Activated naive CD8-positive, alpha-beta T cell treated with anti-CD3 and anti-CD28 coated beads, Interleukin-2, amount 10 ng/mL, durations not matched to agents 7 days and 5 days (primary cell): Measurements from ENCODE around the gene LY86. TPM values are rescaled to one million over a fixed set of nuclear protein-coding genes. Genes with fewer than 3 reads are reported as not detected.
"Not testable (repeated sequence)": the region's sequence is repeated elsewhere in the genome, so short reads cannot be mapped to it uniquely, and the experiment has no call there.

Source experiments
- ATAC-seq: fragments of 150-1000 bp; cut with Tn5 transposase; one replicate; pipeline ENCODE4 v1.10.0; 2021; ENCODE audit warnings: low read depth, moderate library complexity
- POLR2A ChIA-PET: fragments of 350-600 bp; sonication (Branson Sonifier 250); formaldehyde crosslinking; loops from one replicate; lab custom pipeline; 2021; ENCODE audit warnings: antibody characterized with exemption; lab: Charles Lee
- DNase-seq: peaks from one replicate; pipeline ENCODE4 v3.0.0; 2021
- H3K27ac Mint-ChIP-seq: one replicate; pipeline ENCODE4 v1.8.0; 2022; ENCODE audit warnings: mild to moderate bottlenecking, mixed read lengths
- H3K27me3 Mint-ChIP-seq: one replicate; pipeline ENCODE4 v1.8.0; 2022; ENCODE audit warnings: mild to moderate bottlenecking, moderate library complexity, mixed read lengths
- H3K36me3 Mint-ChIP-seq: one replicate; pipeline ENCODE4 v1.8.0; 2021; ENCODE audit warnings: mild to moderate bottlenecking, mixed read lengths
- H3K4me1 Mint-ChIP-seq: one replicate; pipeline ENCODE4 v1.8.0; 2021; ENCODE audit warnings: mixed read lengths
- H3K4me3 Mint-ChIP-seq: one replicate; pipeline ENCODE4 v1.8.0; 2022; ENCODE audit warnings: mild to moderate bottlenecking, moderate library complexity, mixed read lengths
- H3K9me3 Mint-ChIP-seq: one replicate; pipeline ENCODE4 v1.8.0; 2021; ENCODE audit warnings: mixed read lengths
- total RNA-seq, 2 experiments: library from RNA; stranded (reverse); gene quantifications; one replicate each; pipeline ENCODE4 v1.2.3, GENCODE V29; 2021

Gene LY86
- total RNA-seq, 2 experiments from 2014 or later = 5.5 to 5.7 TPM

DNA sequence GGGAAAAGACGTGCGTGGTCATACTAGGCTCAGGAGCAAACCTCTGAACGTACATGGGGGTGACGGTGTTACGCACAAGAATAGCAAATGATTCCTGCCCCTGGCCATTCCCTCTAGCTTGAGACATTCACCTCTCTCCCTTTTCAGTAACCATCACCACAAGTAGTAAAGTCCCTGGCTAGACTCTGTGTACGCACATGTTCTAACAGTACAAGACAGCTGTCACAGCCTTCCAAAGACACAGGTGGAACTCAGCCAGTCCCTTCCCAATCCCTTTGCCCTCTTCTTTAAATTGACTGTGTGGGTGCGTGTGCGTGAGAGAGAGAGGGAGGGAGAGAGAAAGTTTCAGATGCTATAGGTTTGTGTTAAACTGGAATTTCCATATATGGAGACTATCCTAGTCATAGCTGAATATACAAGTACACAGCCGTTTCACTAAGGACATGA, 67.3 kb downstream of the LY86 start:
- Mint-ChIP-seq H3K4me1 (peaks cover 88% of the 10 kb centered on the region), H3K27me3 (no peaks in the 10 kb centered on the region), H3K36me3 (peaks cover 29% of the 10 kb centered on the region), H3K9me3 (peaks cover under 1% of the 10 kb centered on the region), H3K4me3 (peak overlapping the region; percentile 46), H3K27ac (peak overlapping the region; percentile 98)
- no peak for DNase-seq
- ATAC-seq = no peak
- POLR2A ChIA-PET = interaction anchor here (1.1 to 9.2 kb wide), 5 partner anchors 10 to 68 kb away, joined by 3 to 212 read pairs (median 9); partner anchors contain the start of gene LY86

DNA sequence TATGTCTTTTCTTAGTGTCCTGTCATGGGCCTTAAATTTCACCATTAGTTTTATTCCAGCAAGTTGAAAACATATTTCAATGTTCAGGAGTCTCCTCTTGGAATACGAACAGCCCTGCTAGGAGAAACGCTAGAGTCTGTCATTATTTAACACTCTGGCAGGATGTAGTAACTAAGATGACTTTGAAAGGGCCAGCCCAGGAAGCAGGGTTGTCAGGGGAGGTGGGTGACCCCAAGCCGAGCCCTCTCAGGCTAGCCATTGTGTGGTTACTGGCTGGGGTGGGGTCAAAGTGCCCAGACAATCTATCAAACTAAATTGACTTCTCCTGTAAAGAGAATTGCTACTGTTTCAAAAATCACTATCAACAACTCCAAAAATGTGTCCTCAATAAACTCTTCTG, 67.8 kb downstream of the LY86 start:
- Mint-ChIP-seq H3K27ac (peak overlapping the region; percentile 98), H3K4me1 (peaks cover 87% of the 10 kb centered on the region), H3K9me3 (no peaks in the 10 kb centered on the region), H3K36me3 (peaks cover 28% of the 10 kb centered on the region), H3K27me3 (no peaks in the 10 kb centered on the region), H3K4me3 (peak overlapping the region; percentile 39)
- ATAC-seq = no peak
- no peak for DNase-seq
- POLR2A ChIA-PET = interaction anchor here (1.1 to 9.2 kb wide), 5 partner anchors 10 to 69 kb away, joined by 3 to 212 read pairs (median 9); partner anchors contain the start of gene LY86

DNA sequence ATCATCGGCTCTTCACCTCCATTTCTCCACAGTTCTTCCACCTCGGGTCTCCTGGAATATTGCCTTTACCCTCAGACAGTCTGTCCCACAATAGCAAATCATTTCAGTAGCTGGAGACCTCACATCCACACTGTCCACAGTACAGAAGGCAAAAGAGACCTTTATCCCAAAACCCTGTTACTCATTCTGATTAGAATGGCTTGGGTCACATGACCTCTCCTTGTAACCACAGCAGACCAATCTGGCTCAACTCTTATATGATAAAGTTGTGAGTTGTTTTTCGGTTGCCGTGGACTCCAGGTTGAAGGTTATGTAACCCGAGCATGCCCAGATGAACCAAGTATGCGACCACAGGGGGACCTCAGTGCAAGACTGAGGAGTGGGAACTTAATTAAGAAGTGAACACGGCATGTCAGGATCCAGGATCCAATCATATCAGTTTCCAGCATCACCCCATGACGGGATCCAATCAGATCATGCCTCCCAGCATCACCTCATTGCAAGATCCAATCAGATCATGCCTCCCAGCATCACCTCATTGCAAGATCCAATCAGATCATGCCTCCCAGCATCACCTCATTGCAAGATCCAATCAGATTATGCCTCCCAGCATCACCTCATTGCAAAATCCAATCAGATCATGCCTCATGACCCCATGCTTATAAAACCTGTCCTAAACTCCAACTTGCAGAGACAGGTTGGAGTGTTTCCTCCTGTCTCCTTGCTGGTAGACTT, 68.7 kb downstream of the LY86 start:
- peak overlapping the region; percentile 98 for H3K27ac Mint-ChIP-seq
- peaks cover 26% of the 10 kb centered on the region for H3K36me3 Mint-ChIP-seq
- ATAC-seq (no peak), DNase-seq (no peak)
- peaks cover 89% of the 10 kb centered on the region for H3K4me1 Mint-ChIP-seq
- H3K9me3 Mint-ChIP-seq = no peaks in the 10 kb centered on the region
- H3K4me3 Mint-ChIP-seq = peak overlapping the region; percentile 21
- POLR2A ChIA-PET = interaction anchor here (1.1 to 9.2 kb wide), 5 partner anchors 11 to 70 kb away, joined by 3 to 212 read pairs (median 11); partner anchors contain the start of gene LY86
- H3K27me3 Mint-ChIP-seq = no peaks in the 10 kb centered on the region

DNA sequence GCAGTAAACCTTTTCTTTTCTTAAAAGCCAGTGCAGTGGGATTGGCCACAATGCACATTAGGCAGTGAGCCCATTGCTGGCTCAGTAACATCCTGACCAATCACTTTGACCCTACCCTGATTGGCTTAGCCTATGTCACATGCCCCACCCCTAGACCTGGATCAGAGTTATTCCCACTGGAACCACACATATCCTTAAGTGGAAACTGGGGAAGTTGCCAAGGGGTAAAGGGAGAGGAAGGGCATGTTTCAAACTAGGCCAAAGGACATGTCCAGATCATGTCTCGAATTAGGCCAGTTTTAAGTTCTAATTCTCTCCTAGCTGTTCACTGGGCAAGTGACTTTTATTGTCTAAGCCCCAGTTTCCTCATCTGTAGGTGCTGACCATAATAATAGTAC, 69.3 kb downstream of the LY86 start:
- Mint-ChIP-seq H3K36me3 (peaks cover 21% of the 10 kb centered on the region), H3K9me3 (no peaks in the 10 kb centered on the region), H3K4me1 (peaks cover 87% of the 10 kb centered on the region), H3K27ac (peak overlapping the region; percentile 98), H3K27me3 (no peaks in the 10 kb centered on the region), H3K4me3 (no peak overlapping the region)
- DNase-seq = no peak
- POLR2A ChIA-PET = interaction anchor here (2.6 to 9.2 kb wide), 3 partner anchors 46 to 71 kb away, joined by 14 to 212 read pairs (median 17); no protein-coding TSS in a partner anchor
- ATAC-seq = no peak

DNA sequence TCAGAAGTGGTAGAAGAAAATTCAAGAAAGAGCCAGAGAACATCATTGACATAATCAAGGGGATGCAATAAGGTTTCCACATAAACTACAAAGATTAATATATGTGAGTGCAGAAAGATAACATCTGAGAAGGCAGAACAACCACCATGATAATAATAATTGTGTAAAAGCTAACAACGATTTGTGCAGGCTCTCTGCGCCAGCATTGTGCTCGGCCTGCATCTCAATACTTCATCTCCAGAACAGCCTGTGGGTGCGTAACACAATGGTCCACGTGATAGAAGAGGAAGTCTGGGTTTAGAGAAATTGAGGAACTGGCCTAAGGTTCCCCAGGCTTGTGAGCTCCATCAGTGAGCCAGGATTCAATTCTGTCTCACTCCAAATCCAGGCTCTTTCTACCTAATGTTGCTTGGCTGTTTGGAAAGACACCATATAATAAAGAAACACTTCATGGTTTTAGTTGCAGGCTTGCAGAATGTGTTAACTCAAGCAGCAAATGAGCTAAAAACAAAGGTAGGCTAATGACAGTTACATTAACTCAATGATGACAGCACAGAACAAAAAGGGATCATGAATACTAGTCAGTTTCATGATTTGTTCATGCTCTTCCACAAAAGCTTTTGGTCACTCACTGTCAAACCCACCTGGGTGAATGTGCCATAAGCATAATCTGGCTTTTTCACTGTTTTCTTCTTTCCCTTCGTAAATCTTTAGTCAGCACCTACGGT, 71.2 kb downstream of the LY86 start:
- Mint-ChIP-seq H3K9me3 (no peaks in the 10 kb centered on the region), H3K27ac (peak overlapping the region; percentile 98), H3K27me3 (no peaks in the 10 kb centered on the region), H3K36me3 (peaks cover 13% of the 10 kb centered on the region), H3K4me3 (peak overlapping the region; percentile 72), H3K4me1 (peaks cover 73% of the 10 kb centered on the region)
- DNase-seq = no peak
- POLR2A ChIA-PET = interaction anchor here (0.9 to 9.2 kb wide), 8 partner anchors 9 to 651 kb away, joined by 3 to 212 read pairs (median 12); partner anchors contain the start of gene LY86
- peak; percentile 12 for ATAC-seq

DNA sequence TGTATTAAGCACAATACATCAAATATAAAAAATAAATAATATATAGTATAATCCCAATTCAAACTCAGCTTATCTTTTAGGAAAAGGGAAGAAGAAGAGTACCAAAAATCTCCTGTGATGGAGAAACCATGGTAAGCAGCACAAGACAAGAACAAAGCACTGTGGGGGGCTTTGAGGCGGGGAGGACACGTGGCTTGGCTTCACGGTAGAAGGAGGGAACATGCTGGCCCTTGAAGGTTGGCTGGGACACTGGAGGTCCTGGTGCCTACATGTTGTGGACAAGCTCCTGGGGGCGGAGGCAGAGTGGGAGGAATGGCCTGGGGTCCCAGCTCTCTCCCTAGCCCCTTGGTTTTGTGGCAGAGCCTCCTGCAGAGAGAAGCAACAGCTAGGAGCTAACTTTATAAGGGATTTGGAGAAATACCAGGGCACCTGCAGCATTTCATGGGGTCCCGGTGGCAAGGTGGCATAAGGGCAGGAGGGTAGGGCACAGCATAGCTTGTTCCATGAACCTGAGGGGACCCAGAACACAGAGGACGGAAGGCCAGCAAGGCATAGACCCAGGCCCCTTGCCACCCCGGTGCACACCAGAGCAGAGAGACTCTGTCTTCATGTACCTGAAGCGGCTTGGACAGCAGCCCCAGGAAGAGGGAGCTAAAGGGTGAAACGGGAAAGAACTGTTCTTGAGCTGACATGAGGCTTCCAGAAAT, 72.0 kb downstream of the LY86 start:
- no peak overlapping the region for H3K4me3 Mint-ChIP-seq
- DNase-seq (no peak), ATAC-seq (no peak)
- H3K4me1 Mint-ChIP-seq = peaks cover 65% of the 10 kb centered on the region
- no peaks in the 10 kb centered on the region for H3K9me3 Mint-ChIP-seq
- H3K27ac Mint-ChIP-seq = peak overlapping the region; percentile 98
- no peaks in the 10 kb centered on the region for H3K27me3 Mint-ChIP-seq
- POLR2A ChIA-PET = interaction anchor here (2.0 to 9.2 kb wide), 5 partner anchors 8 to 73 kb away, joined by 9 to 212 read pairs (median 17); partner anchors contain the start of gene LY86
- peaks cover 13% of the 10 kb centered on the region for H3K36me3 Mint-ChIP-seq

DNA sequence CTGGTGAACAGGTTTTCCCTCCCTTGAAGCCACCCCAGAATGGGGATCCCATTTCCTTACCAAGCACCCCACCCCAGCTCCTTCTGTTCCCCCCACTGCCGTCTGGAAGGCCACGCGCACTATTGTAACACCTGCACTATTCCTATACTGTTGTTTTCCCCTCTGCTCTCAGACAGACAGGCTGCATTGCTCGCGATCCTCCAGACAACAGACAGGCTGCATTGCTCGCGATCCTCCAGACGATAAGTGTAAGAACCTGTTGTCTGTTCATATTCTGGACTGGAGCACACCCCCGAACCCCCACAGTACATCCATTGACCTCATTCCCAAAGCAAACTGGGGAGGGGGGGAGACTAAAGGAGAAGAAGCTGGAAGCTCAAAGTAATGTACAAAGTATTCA, 72.7 kb downstream of the LY86 start:
- ATAC-seq = no peak
- Mint-ChIP-seq H3K27ac (peak overlapping the region; percentile 98), H3K4me1 (peaks cover 59% of the 10 kb centered on the region), H3K36me3 (peaks cover 13% of the 10 kb centered on the region), H3K4me3 (peak overlapping the region; percentile 3), H3K9me3 (no peaks in the 10 kb centered on the region), H3K27me3 (no peaks in the 10 kb centered on the region)
- DNase-seq = no peak
- POLR2A ChIA-PET = interaction anchor here (2.4 to 9.2 kb wide), 2 partner anchors 49 to 72 kb away, joined by 24 to 212 read pairs; partner anchors contain the start of gene LY86

DNA sequence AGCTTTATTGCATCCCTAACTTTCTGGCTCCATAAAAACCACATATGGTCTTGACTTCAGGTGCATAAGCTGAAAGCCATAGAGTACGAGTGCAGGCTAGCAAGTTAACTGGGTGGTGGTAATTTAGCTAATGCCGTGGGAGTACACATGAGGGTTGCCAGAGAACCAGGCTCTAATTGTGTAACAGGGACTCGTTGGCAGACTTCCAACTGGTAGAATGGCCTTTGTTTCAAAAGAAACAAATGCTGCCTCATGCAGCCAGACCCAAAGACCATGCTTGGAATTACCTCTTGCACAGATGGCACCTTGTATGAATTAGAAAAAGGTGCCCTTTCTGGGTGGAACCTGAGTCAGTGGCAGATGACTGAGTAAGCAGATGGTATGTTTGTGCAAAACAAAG, 73.2 kb downstream of the LY86 start:
- Mint-ChIP-seq H3K36me3 (peaks cover 13% of the 10 kb centered on the region), H3K27ac (peak overlapping the region; percentile 98), H3K4me3 (no peak overlapping the region), H3K27me3 (no peaks in the 10 kb centered on the region), H3K9me3 (no peaks in the 10 kb centered on the region), H3K4me1 (peaks cover 55% of the 10 kb centered on the region)
- POLR2A ChIA-PET = interaction anchor here (9.2 kb wide), 1 partner anchor 50 kb away, joined by 212 read pairs; no protein-coding TSS in a partner anchor
- ATAC-seq = no peak
- no peak for DNase-seq

DNA sequence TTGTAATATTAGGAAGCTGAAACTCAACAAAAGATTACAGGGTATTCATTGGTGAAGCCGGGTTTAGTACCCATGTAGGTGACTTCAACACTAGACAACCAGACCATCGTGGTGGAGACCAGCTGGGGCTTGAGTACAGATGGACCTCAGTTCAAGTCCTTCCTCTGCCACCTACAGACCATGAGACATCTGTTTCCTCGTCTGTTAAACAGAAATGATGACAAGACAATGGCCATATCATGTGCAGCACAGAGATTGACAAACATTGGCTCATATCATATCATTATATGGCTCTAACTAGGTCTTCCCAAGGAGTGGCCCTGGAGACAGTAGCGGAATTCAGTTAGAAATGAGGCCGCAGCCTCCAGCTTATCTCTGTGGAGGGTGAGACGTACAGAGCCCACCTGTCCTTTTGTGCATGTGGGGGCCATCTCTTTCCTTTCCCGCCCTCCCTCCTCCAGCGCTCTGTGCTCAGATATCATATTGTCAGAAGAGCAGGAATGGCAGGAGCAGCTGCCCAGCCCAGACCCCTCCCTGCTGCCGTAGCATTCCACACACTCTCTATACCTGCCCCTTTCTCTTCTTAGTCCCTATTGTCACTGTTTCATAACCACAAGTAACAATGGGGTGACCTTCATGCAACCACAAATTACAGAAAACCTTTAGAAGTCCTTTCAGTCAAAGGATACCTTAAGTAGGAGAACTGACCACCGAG, 75.1 kb downstream of the LY86 start:
- ATAC-seq (no peak), DNase-seq (no peak)
- Mint-ChIP-seq H3K4me1 (peaks cover 40% of the 10 kb centered on the region), H3K27ac (no peak overlapping the region), H3K27me3 (no peaks in the 10 kb centered on the region), H3K9me3 (no peaks in the 10 kb centered on the region), H3K36me3 (peaks cover 5% of the 10 kb centered on the region), H3K4me3 (no peak overlapping the region)
- POLR2A ChIA-PET = no interaction called here

DNA sequence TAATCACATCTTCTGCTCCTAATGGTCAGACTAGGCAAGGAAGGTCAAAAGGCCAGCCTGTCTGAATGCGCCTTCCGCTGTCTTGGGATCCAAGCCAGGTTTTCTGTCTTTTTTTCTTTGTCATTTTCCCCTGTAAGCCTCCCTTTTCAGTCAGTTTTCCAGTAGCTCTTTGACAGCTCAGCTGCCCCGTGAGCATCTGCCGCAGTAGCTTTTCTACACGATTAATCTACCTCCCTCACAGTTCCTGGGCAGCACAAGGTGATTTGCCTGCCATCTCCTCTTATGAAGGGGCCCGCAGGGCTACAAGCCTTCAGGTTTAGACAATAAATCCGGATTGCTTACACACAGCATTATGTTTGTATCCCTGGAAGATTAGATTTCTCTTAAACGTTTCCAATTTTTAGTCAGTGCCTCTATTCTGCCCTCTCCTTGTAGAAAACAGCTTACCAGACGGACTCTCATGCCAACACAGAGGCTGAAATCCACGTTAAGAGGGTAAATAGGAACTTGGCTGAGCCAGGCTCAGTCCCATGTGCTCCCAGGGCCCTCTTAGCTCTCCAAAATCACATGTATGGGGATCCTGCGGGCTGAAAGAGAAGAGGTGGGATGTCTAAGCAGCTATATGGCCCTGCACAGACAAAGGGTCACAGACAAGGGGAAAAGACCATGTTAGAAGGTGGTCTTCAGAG, 77.2 kb downstream of the LY86 start:
- POLR2A ChIA-PET = no interaction called here
- DNase-seq = no peak
- H3K4me1 Mint-ChIP-seq = peaks cover 41% of the 10 kb centered on the region
- ATAC-seq = no peak
- H3K36me3 Mint-ChIP-seq = peaks cover 18% of the 10 kb centered on the region
- peaks cover 4% of the 10 kb centered on the region for H3K9me3 Mint-ChIP-seq
- H3K27me3 Mint-ChIP-seq = no peaks in the 10 kb centered on the region
- H3K4me3 Mint-ChIP-seq = no peak overlapping the region
- H3K27ac Mint-ChIP-seq = no peak overlapping the region

DNA sequence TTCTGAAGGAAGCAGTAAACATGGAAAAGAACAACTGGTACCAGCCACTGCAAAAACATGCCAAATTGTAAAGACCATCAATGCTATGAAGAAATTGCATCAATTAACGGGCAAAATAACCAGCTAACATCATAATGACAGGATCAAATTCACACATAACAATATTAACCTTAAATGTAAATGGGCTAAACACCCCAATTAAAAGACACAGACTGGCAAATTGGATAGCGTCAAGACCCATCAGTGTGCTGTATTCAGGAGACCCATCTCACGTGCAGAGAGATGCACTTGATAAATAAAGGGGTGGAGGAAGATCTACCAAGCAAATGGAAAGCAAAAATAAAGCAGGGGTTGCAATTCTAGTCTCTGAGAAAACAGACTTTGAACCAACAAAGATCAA, 81.6 kb downstream of the LY86 start:
- DNase-seq, POLR2A ChIA-PET, H3K27me3 Mint-ChIP-seq, H3K9me3 Mint-ChIP-seq, ATAC-seq, H3K27ac Mint-ChIP-seq, H3K4me3 Mint-ChIP-seq: not testable (repeated sequence)
- Mint-ChIP-seq H3K4me1 (peaks cover 24% of the 10 kb centered on the region), H3K36me3 (peaks cover 27% of the 10 kb centered on the region)

DNA sequence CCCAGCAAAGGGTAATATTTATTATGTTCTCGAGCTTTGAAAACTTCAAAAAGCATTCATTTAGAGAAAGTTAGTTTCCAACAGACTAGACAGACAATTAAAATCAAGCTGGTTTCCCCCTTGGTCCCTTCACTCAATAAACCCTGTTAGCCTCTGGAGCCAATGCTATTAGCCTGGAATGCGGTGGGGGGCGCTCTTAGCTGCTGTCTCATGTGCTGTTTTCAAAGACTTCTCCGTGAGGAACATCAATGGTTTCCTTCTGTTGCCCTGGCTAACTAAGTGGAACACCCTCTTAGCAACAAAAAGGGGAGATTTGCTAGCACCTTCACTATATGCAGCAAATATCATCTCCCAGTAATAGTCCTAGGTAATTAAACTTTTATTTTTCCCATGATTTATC, 86.4 kb downstream of the LY86 start:
- no peak for DNase-seq
- peaks cover 7% of the 10 kb centered on the region for H3K9me3 Mint-ChIP-seq
- POLR2A ChIA-PET = no interaction called here
- H3K27me3 Mint-ChIP-seq = no peaks in the 10 kb centered on the region
- no peak for ATAC-seq
- peaks cover 18% of the 10 kb centered on the region for H3K36me3 Mint-ChIP-seq
- no peak overlapping the region for H3K4me3 Mint-ChIP-seq
- peaks cover 21% of the 10 kb centered on the region for H3K4me1 Mint-ChIP-seq
- no peak overlapping the region for H3K27ac Mint-ChIP-seq
